MCF 10A (cell line): ENCODE data around the gene MACROH2A2. TPM values are rescaled to one million over a fixed set of nuclear protein-coding genes. Genes with fewer than 3 reads are reported as not detected.
"Not testable (repeated sequence)": the region's sequence is repeated elsewhere in the genome, so short reads cannot be mapped to it uniquely, and the experiment has no call there.

Experiments
- BruUV-seq: library from RNA; stranded (reverse); fragments of 400-500 nt; replicated peaks from 2 replicates; lab custom pipeline; 2021; lab: Mats Ljungman, UMichigan
- CTCF ChIA-PET: fragments of 300-600 bp; sonication (Branson Sonifier 250); formaldehyde crosslinking; extraction: SDS; loops from one replicate; lab custom pipeline; 2021; ENCODE audit warnings: antibody characterized with exemption, inconsistent platforms; lab: Yijun Ruan, JAX
- POLR2A ChIA-PET: fragments of 300-600, 350-650 bp; sonication (Branson Sonifier 250); formaldehyde crosslinking; extraction: SDS; loops from one replicate; lab custom pipeline; 2020; ENCODE audit warnings: antibody characterized with exemption, inconsistent platforms; lab: Yijun Ruan, JAX
- DNase-seq: peaks from one replicate; pipeline ENCODE4 v3.0.0-alpha.2; 2018; ENCODE audit not compliant: unreplicated experiment
- H3K27ac Mint-ChIP-seq: one replicate; pipeline ENCODE4 v1.8.0; 2022; ENCODE audit warnings: mild to moderate bottlenecking, low read depth, mixed read lengths; ENCODE audit not compliant: unreplicated experiment
- H3K27me3 Mint-ChIP-seq: one replicate; pipeline ENCODE4 v1.8.0; 2022; ENCODE audit warnings: mixed read lengths; ENCODE audit not compliant: insufficient read depth, unreplicated experiment
- H3K36me3 Mint-ChIP-seq: one replicate; pipeline ENCODE4 v1.8.0; 2022; ENCODE audit warnings: mild to moderate bottlenecking, moderate library complexity, mixed read lengths; ENCODE audit not compliant: insufficient read depth, unreplicated experiment
- H3K4me1 Mint-ChIP-seq: one replicate; pipeline ENCODE4 v1.8.0; 2022; ENCODE audit warnings: mixed read lengths; ENCODE audit not compliant: insufficient read depth, unreplicated experiment
- H3K4me3 Mint-ChIP-seq: one replicate; pipeline ENCODE4 v1.8.0; 2022; ENCODE audit warnings: mild to moderate bottlenecking, moderate library complexity, mixed read lengths; ENCODE audit not compliant: unreplicated experiment
- H3K9me3 Mint-ChIP-seq: one replicate; pipeline ENCODE4 v1.8.0; 2022; ENCODE audit warnings: mixed read lengths; ENCODE audit not compliant: unreplicated experiment
- CTCF ChIP-seq: fragments of 200-600 bp; IDR thresholded peaks from one replicate; pipeline ENCODE4 v1.8.0; 2022; ENCODE audit warnings: antibody characterized with exemption, mild to moderate bottlenecking; ENCODE audit not compliant: unreplicated experiment
- intact Hi-C: fragments of 100-400 bp; cut with micrococcal nuclease; formaldehyde crosslinking; loops from 2 replicates; pipeline ENCODE4 v1.14.1; 2022
- total RNA-seq: library from RNA; stranded (reverse); gene quantifications from 2 replicates; pipeline ENCODE4 v1.2.3, GENCODE V29; 2022

MACROH2A2 gene
- total RNA-seq, 1 experiment from 2014 or later: 17.6 TPM

DNA sequence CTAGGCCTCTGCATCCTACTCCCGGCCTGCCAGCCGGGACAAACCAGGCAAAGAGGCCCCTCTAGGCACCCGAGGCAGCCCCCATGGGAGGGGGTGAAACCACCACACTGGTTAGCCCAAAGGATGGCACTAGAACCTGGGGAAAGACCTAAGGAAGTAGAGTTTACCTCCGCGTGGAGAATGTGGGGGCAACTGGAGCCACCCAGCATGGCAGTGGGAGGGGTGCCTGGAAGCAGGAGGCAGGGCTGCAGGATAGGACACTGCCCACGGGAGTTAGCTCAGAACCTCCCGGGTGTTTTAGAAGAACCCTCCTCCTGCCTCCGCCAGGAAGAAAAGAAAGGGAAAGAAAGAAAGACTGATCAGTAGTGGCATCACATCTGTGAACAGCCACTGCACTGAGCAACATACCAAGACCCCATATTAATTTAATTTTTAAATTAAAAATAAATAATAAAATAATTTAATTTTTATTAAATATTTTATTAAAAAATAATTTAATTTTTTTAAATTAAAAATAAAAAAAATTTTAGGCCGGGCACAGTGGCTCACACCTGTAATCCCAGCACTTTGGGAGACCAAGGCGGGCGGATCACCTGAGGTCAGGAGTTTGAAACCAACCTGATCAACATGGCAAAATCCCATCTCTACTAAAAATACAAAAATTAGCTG lies 68.8 kb downstream of the MACROH2A2 start:
- no peak overlapping the region for H3K4me3 Mint-ChIP-seq
- intact Hi-C loops: no loop called here
- TF ChIP-seq CTCF: no peak
- DNase-seq: no peak
- POLR2A ChIA-PET: interaction anchor here (0.6 kb wide), 1 partner anchor 10 kb away, joined by 3 read pairs; no protein-coding TSS in a partner anchor
- H3K4me1 Mint-ChIP-seq: peaks cover 1% of the 10 kb centered on the region
- no peaks in the 10 kb centered on the region for H3K27me3 Mint-ChIP-seq
- CTCF ChIA-PET: no interaction called here
- no peaks in the 10 kb centered on the region for H3K9me3 Mint-ChIP-seq
- no peak overlapping the region for H3K27ac Mint-ChIP-seq
- BruUV-seq: no TSS peak
- peaks cover 25% of the 10 kb centered on the region for H3K36me3 Mint-ChIP-seq

DNA sequence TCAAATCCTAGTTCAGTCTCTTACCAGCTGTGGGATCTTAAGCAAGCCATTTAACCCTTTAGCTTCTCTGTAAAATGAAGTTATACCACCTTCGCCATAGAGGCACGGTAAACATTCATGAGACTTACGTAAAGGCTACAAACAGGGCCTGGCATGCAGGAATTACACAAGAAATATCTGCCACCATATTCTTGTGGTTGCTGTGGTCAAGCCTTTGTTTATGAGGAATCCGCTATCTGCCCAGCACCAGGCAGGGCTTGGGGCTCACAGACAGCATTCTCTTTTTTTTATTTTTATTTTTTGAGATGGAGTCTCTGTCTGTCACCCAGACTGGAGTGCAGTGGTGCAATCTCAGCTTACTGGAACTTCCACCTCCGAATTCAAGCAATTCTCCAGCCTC lies 70.1 kb downstream of the MACROH2A2 start:
- Mint-ChIP-seq H3K9me3 (no peaks in the 10 kb centered on the region), H3K4me1 (no peaks in the 10 kb centered on the region), H3K27me3 (no peaks in the 10 kb centered on the region), H3K4me3 (no peak overlapping the region), H3K36me3 (peaks cover 22% of the 10 kb centered on the region), H3K27ac (no peak overlapping the region)
- peak; percentile 7 for DNase-seq
- intact Hi-C loops: no loop called here
- ChIA-PET POLR2A (interaction anchor here (0.8 to 1.1 kb wide), 3 partner anchors 9 to 1002 kb away, joined by 3 to 4 read pairs (median 3); no protein-coding TSS in a partner anchor), CTCF (interaction anchor here (2.6 kb wide), 1 partner anchor 24 kb away, joined by 13 read pairs; the partner anchor contains the start of gene TYSND1)
- BruUV-seq: no TSS peak
- TF ChIP-seq CTCF: no peak

- CTCF ChIA-PET: interaction anchor here (0.9 to 2.6 kb wide), 2 partner anchors 8 to 23 kb away, joined by 3 to 13 read pairs; partner anchors contain the start of gene TYSND1
- H3K4me1 Mint-ChIP-seq, intact Hi-C loops, H3K27me3 Mint-ChIP-seq, H3K27ac Mint-ChIP-seq, DNase-seq, H3K4me3 Mint-ChIP-seq, H3K9me3 Mint-ChIP-seq, BruUV-seq: not testable (repeated sequence)
- peaks cover 18% of the 10 kb centered on the region for H3K36me3 Mint-ChIP-seq
- POLR2A ChIA-PET: interaction anchor here (1.1 kb wide), 1 partner anchor 9 kb away, joined by 3 read pairs; no protein-coding TSS in a partner anchor
Observed at GRCh38 chr10:70123166-70123565, 70.5 kb downstream of the MACROH2A2 start.

DNA sequence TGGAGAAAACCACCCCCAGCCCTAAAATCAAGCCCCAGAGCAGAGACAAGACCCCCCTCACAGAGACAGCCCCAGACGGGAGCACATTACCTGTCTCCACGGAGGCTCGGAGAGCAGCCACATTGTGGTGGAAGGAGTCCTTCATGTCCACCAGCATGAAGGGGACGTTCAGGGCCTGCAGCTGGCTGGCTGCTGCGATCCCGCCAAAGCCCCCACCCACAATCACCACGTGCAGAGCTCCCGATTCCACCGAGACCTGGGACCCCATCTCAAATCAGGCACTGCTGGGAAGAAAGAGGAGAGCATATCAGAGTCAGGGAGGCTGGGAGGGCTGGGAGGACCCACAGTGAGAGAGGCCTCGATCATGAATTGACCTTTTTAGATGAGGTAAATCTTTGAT lies 71.2 kb downstream of the MACROH2A2 start:
- H3K27me3 Mint-ChIP-seq: no peaks in the 10 kb centered on the region
- peaks cover 18% of the 10 kb centered on the region for H3K36me3 Mint-ChIP-seq
- no peak overlapping the region for H3K4me3 Mint-ChIP-seq
- no peak for TF ChIP-seq CTCF
- CTCF ChIA-PET: interaction anchor here (0.9 to 2.6 kb wide), 2 partner anchors 8 to 23 kb away, joined by 3 to 13 read pairs; partner anchors contain the start of gene TYSND1
- intact Hi-C loops: no loop called here
- DNase-seq: no peak
- H3K9me3 Mint-ChIP-seq: no peaks in the 10 kb centered on the region
- H3K27ac Mint-ChIP-seq: no peak overlapping the region
- POLR2A ChIA-PET: no interaction called here
- BruUV-seq: no TSS peak
- H3K4me1 Mint-ChIP-seq: no peaks in the 10 kb centered on the region
